BLaER1 (cell line): Measurements from ENCODE around the gene CDCA3.

Source experiments
- H3K27ac ChIP-seq: shearing (Covaris generic); formaldehyde crosslinking; 2 replicates; pipeline ENCODE4 v1.8.1; 2022
- H3K27me3 ChIP-seq: shearing (Covaris generic); formaldehyde crosslinking; 2 replicates; pipeline ENCODE4 v1.8.1; 2022
- H3K36me3 ChIP-seq: shearing (Covaris generic); formaldehyde crosslinking; 2 replicates; pipeline ENCODE4 v1.8.1; 2022
- H3K4me1 ChIP-seq: shearing (Covaris generic); formaldehyde crosslinking; 2 replicates; pipeline ENCODE4 v1.8.1; 2022
- H3K4me2 ChIP-seq: shearing (Covaris generic); formaldehyde crosslinking; 2 replicates; pipeline ENCODE4 v1.8.1; 2022
- H3K4me3 ChIP-seq: shearing (Covaris generic); formaldehyde crosslinking; 2 replicates; pipeline ENCODE4 v1.8.1; 2022
- H3K9ac ChIP-seq: shearing (Covaris generic); formaldehyde crosslinking; 2 replicates; pipeline ENCODE4 v1.8.1; 2022
- H3K9me3 ChIP-seq: shearing (Covaris generic); formaldehyde crosslinking; 2 replicates; pipeline ENCODE4 v1.8.1; 2022
- H4K20me1 ChIP-seq: shearing (Covaris generic); formaldehyde crosslinking; 2 replicates; pipeline ENCODE4 v1.8.1; 2022
- Cebpa-rat ChIP-seq: shearing (Covaris generic); IDR thresholded peaks from 2 replicates; pipeline ENCODE4 v1.8.1; 2022

Gene CDCA3

GRCh38 chr12:6810758-6811157 is 40.3 kb downstream of the CDCA3 start:
- Histone ChIP-seq H3K27ac (no peak overlapping the region), H4K20me1 (no peaks in the 10 kb centered on the region; the same call in 1 of the 2 replicates), H3K4me2 (no peak overlapping the region), H3K9me3 (no peaks in the 10 kb centered on the region), H3K4me1 (peaks cover 18% of the 10 kb centered on the region), H3K4me3 (no peak overlapping the region), H3K27me3 (peaks cover 37% of the 10 kb centered on the region), H3K9ac (no peak overlapping the region), H3K36me3 (no peaks in the 10 kb centered on the region)
- no peak for TF ChIP-seq Cebpa-rat

GRCh38 chr12:6809056-6809455 is 42.0 kb downstream of the CDCA3 start:
- Histone ChIP-seq H3K4me1 (peaks cover 8% of the 10 kb centered on the region; the same call in 1 of the 2 replicates), H3K27ac (no peak overlapping the region), H3K4me3 (no peak overlapping the region), H3K27me3 (peaks cover 21% of the 10 kb centered on the region; the same call in 1 of the 2 replicates), H3K9ac (no peak overlapping the region), H3K9me3 (no peaks in the 10 kb centered on the region; the same call in 1 of the 2 replicates), H3K4me2 (no peak overlapping the region), H4K20me1 (no peaks in the 10 kb centered on the region; the same call in 1 of the 2 replicates), H3K36me3 (no peaks in the 10 kb centered on the region)
- TF ChIP-seq Cebpa-rat = no peak

- peaks cover 14% of the 10 kb centered on the region; the same call in 1 of the 2 replicates for H3K27me3 ChIP-seq
- no peak overlapping the region for H3K9ac ChIP-seq
- H3K9me3 ChIP-seq = no peaks in the 10 kb centered on the region; the same call in 1 of the 2 replicates
- H3K4me2 ChIP-seq = no peak overlapping the region
- no peak for TF ChIP-seq Cebpa-rat
- H3K27ac ChIP-seq = no peak overlapping the region
- no peak overlapping the region for H3K4me3 ChIP-seq
- peaks cover under 1% of the 10 kb centered on the region; the same call in 1 of the 2 replicates for H3K4me1 ChIP-seq
- H3K36me3 ChIP-seq = no peaks in the 10 kb centered on the region
- H4K20me1 ChIP-seq = no peaks in the 10 kb centered on the region
These were observed 43.9 kb downstream of the CDCA3 start for GRCh38 chr12:6807170-6807569.

GRCh38 chr12:6799147-6799546 is 51.9 kb downstream of the CDCA3 start:
- Histone ChIP-seq H3K4me2 (no peak overlapping the region), H4K20me1 (peaks cover 9% of the 10 kb centered on the region; the same call in 1 of the 2 replicates)
- no peak for TF ChIP-seq Cebpa-rat

More at GRCh38 chr12:6799147-6799546, 51.9 kb downstream of the CDCA3 start:
- Histone ChIP-seq H3K9ac (no peak overlapping the region), H3K27me3 (peaks cover 63% of the 10 kb centered on the region), H3K27ac (no peak overlapping the region), H3K36me3 (no peaks in the 10 kb centered on the region), H3K4me3 (no peak overlapping the region), H3K9me3 (no peaks in the 10 kb centered on the region; the same call in 1 of the 2 replicates), H3K4me1 (no peaks in the 10 kb centered on the region)
